ENCODE results near the gene IQCH. TPM values are rescaled to one million over a fixed set of nuclear protein-coding genes. Genes with fewer than 3 reads are reported as not detected.

IQCH gene
- total and polyA plus RNA-seq, 2 donors (not counting 1 experiment from before 2014, with no cell fraction given), result 1.7 to 5.0 TPM

- Histone ChIP-seq H3K4me3 (replicated peaks in 1 of 4; ENCODE audit: control extremely low read depth in 1 of 4, insufficient read depth in 1 of 4, low read depth in 3 of 4, low read length in 4 of 4) (no peak overlapping the region), H4K20me1 (ENCODE audit: control insufficient read depth, extremely low read depth, insufficient read depth, low read length) (no peaks in the 10 kb centered on the region), H2AFZ (ENCODE audit: low read length) (no peak overlapping the region), H3K4me2 (ENCODE audit: extremely low read depth, insufficient read depth, low read length) (no peak overlapping the region), H3K4me1 (ENCODE audit: control insufficient read depth, extremely low read depth, insufficient read depth, low read length) (no peaks in the 10 kb centered on the region), H3K79me2 (ENCODE audit: control insufficient read depth, insufficient read depth, low read length) (no peaks in the 10 kb centered on the region), H3K9me3 (ENCODE audit: control insufficient read depth, insufficient read depth, low read depth, low read length) (no peaks in the 10 kb centered on the region), H3K9ac (ENCODE audit: insufficient read depth, low read length) (no peak overlapping the region), H3K36me3 (ENCODE audit: control insufficient read depth, insufficient read depth, low read length) (peaks cover 2% of the 10 kb centered on the region), H3K27ac (ENCODE audit: insufficient read depth, low read length) (no peak overlapping the region), H3K27me3 (ENCODE audit: control insufficient read depth, insufficient read depth, low read length) (no peaks in the 10 kb centered on the region)
- TF ChIP-seq, protein P1, sequence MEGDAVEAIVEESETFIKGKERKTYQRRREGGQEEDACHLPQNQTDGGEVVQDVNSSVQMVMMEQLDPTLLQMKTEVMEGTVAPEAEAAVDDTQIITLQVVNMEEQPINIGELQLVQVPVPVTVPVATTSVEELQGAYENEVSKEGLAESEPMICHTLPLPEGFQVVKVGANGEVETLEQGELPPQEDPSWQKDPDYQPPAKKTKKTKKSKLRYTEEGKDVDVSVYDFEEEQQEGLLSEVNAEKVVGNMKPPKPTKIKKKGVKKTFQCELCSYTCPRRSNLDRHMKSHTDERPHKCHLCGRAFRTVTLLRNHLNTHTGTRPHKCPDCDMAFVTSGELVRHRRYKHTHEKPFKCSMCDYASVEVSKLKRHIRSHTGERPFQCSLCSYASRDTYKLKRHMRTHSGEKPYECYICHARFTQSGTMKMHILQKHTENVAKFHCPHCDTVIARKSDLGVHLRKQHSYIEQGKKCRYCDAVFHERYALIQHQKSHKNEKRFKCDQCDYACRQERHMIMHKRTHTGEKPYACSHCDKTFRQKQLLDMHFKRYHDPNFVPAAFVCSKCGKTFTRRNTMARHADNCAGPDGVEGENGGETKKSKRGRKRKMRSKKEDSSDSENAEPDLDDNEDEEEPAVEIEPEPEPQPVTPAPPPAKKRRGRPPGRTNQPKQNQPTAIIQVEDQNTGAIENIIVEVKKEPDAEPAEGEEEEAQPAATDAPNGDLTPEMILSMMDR (conservative IDR thresholded peaks at IDR 0.05 in 1 of 2, IDR thresholded peaks at IDR 0.05 in 1 of 2; ENCODE audit: low read depth in 1 of 2, low read length in 2 of 2), result no peak
- TF ChIP-seq EZH2 (IDR thresholded peaks at IDR 0.05; ENCODE audit: low read length, missing control alignments), result no peak
- DNase-seq (ENCODE audit: low read depth in 2 of 2), result peak in 1 of 2 donors; percentile 10
These were observed 295.9 kb downstream of the IQCH start for GRCh38 chr15:67550522-67550921.

- H3K27ac ChIP-seq (ENCODE audit: insufficient read depth, low read length), result no peak overlapping the region
- H3K4me3 ChIP-seq (replicated peaks in 1 of 4; ENCODE audit: control extremely low read depth in 1 of 4, insufficient read depth in 1 of 4, low read depth in 3 of 4, low read length in 4 of 4), result no peak overlapping the region
- no peaks in the 10 kb centered on the region for H3K4me1 ChIP-seq (ENCODE audit: control insufficient read depth, extremely low read depth, insufficient read depth, low read length)
- TF ChIP-seq, protein P1 (conservative IDR thresholded peaks at IDR 0.05 in 1 of 2, IDR thresholded peaks at IDR 0.05 in 1 of 2; ENCODE audit: low read depth in 1 of 2, low read length in 2 of 2), result no peak
- TF ChIP-seq EZH2 (IDR thresholded peaks at IDR 0.05; ENCODE audit: low read length, missing control alignments), result no peak
- no peak overlapping the region for H3K4me2 ChIP-seq (ENCODE audit: extremely low read depth, insufficient read depth, low read length)
- H3K36me3 ChIP-seq (ENCODE audit: control insufficient read depth, insufficient read depth, low read length), result peaks cover 2% of the 10 kb centered on the region
- no peak overlapping the region for H2AFZ ChIP-seq (ENCODE audit: low read length)
- DNase-seq (ENCODE audit: low read depth in 2 of 2), result no peak
- no peaks in the 10 kb centered on the region for H3K9me3 ChIP-seq (ENCODE audit: control insufficient read depth, insufficient read depth, low read depth, low read length)
- no peaks in the 10 kb centered on the region for H3K79me2 ChIP-seq (ENCODE audit: control insufficient read depth, insufficient read depth, low read length)
- H4K20me1 ChIP-seq (ENCODE audit: control insufficient read depth, extremely low read depth, insufficient read depth, low read length), result no peaks in the 10 kb centered on the region
- no peaks in the 10 kb centered on the region for H3K27me3 ChIP-seq (ENCODE audit: control insufficient read depth, insufficient read depth, low read length)
- no peak overlapping the region for H3K9ac ChIP-seq (ENCODE audit: insufficient read depth, low read length)
These were observed 296.7 kb downstream of the IQCH start for GRCh38 chr15:67551207-67551743.

Other genes with a start within 250 kb of the IQCH start
- 48.8 and 69.9 TPM in 2 replicates for gene SMAD3, start 189.2 kb upstream of the IQCH start, total RNA-seq
- gene SMAD3, start 189.2 kb upstream of the IQCH start, polyA plus RNA-seq, result 173 and 210 TPM in 2 replicates
- 41.6 and 55.8 TPM in 2 replicates for gene AAGAB, start 125 bp upstream of the IQCH start, total RNA-seq
- 53.8 and 62.5 TPM in 2 replicates for gene AAGAB, start 125 bp upstream of the IQCH start, polyA plus RNA-seq